ENCODE measurements around the gene EXPH5. TPM values are rescaled to one million over a fixed set of nuclear protein-coding genes. Genes with fewer than 3 reads are reported as not detected.
A peak's percentile ranks its signal among the peaks of the same experiment; 100 is the strongest.

EXPH5 gene
- total RNA-seq, 2 donors from 2014 or later, result 2.3 to 2.9 TPM

DNA sequence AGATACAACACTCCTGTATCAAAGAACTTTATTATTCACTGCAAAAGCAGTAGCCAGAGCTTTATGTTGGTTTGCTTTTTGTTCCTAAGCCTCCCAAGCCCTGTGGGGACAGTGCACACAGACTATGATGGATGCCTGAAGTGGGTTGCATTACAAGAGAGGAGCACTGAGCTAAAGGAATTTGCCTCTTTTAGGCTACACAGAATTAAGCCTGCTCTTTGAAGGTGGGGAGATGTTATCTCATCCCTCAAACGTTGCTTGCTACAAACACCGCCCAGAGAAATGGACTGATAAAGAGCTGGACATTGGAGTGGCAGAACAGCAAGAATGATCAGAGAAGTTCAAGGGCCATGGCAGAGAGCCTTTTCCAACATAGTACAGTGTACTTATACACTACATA, 92.8 kb downstream of the EXPH5 start:
- Histone ChIP-seq H3K36me3 (replicated peaks in 1 of 2; ENCODE audit: insufficient read depth in 1 of 2, low read depth in 2 of 2) (no peaks in the 10 kb centered on the region), H3K9me3 (no peaks in the 10 kb centered on the region)
- TF ChIP-seq, protein P1, sequence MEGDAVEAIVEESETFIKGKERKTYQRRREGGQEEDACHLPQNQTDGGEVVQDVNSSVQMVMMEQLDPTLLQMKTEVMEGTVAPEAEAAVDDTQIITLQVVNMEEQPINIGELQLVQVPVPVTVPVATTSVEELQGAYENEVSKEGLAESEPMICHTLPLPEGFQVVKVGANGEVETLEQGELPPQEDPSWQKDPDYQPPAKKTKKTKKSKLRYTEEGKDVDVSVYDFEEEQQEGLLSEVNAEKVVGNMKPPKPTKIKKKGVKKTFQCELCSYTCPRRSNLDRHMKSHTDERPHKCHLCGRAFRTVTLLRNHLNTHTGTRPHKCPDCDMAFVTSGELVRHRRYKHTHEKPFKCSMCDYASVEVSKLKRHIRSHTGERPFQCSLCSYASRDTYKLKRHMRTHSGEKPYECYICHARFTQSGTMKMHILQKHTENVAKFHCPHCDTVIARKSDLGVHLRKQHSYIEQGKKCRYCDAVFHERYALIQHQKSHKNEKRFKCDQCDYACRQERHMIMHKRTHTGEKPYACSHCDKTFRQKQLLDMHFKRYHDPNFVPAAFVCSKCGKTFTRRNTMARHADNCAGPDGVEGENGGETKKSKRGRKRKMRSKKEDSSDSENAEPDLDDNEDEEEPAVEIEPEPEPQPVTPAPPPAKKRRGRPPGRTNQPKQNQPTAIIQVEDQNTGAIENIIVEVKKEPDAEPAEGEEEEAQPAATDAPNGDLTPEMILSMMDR (IDR thresholded peaks at IDR 0.05), result no peak
- no peak for TF ChIP-seq POLR2A (IDR thresholded peaks at IDR 0.05)

GRCh38 chr11:108500169-108500568, 93.4 kb downstream of the EXPH5 start:
- TF ChIP-seq, protein P1 (IDR thresholded peaks at IDR 0.05), result no peak
- no peak for TF ChIP-seq POLR2A (IDR thresholded peaks at IDR 0.05)
- intact Hi-C loops (cut with DNase I), result no loop called here
- DNase-seq, result no peak
- H3K27ac ChIP-seq, result no peak overlapping the region
- H3K9me3 ChIP-seq, result no peaks in the 10 kb centered on the region
- peaks cover 14% of the 10 kb centered on the region for H3K4me1 ChIP-seq
- H3K36me3 ChIP-seq (replicated peaks in 1 of 2; ENCODE audit: insufficient read depth in 1 of 2, low read depth in 2 of 2), result no peaks in the 10 kb centered on the region
- H3K27me3 ChIP-seq, result no peaks in the 10 kb centered on the region
- H3K4me3 ChIP-seq, result no peak overlapping the region
- no peak for ATAC-seq
- 87 to 91% methylated on average over 4 of the region's 4 CpGs for WGBS, 2 donors

More for the DNA sequence above, 92.8 kb downstream of the EXPH5 start:
- 42 to 52% methylated on average over 2 of the region's 2 CpGs for WGBS, 2 donors
- ATAC-seq (no peak), DNase-seq (no peak)
- Histone ChIP-seq H3K27ac (no peak overlapping the region), H3K4me3 (no peak overlapping the region), H3K4me1 (peaks cover 14% of the 10 kb centered on the region), H3K27me3 (no peaks in the 10 kb centered on the region)
- intact Hi-C loops (cut with DNase I), result no loop called here

GRCh38 chr11:108498816-108499408, 94.7 kb downstream of the EXPH5 start:
- TF ChIP-seq POLR2A (IDR thresholded peaks at IDR 0.05), result no peak
- TF ChIP-seq, protein P1 (IDR thresholded peaks at IDR 0.05), result no peak
- 63 to 72% methylated on average over 29 of the region's 29 CpGs for WGBS, 2 donors
- Histone ChIP-seq H3K4me3 (peak overlapping the region in 1 of 2 donors; percentile 30), H3K27me3 (no peaks in the 10 kb centered on the region), H3K9me3 (no peaks in the 10 kb centered on the region), H3K36me3 (replicated peaks in 1 of 2; ENCODE audit: insufficient read depth in 1 of 2, low read depth in 2 of 2) (no peaks in the 10 kb centered on the region), H3K27ac (peak overlapping the region in 3 of 4 donors; percentile 95 to 97 (median 97)), H3K4me1 (peaks cover 22% of the 10 kb centered on the region)
- ATAC-seq (no peak), DNase-seq (peak in 1 of 4 donors; percentile 20)
- intact Hi-C loops (cut with DNase I), result no loop called here

DNA sequence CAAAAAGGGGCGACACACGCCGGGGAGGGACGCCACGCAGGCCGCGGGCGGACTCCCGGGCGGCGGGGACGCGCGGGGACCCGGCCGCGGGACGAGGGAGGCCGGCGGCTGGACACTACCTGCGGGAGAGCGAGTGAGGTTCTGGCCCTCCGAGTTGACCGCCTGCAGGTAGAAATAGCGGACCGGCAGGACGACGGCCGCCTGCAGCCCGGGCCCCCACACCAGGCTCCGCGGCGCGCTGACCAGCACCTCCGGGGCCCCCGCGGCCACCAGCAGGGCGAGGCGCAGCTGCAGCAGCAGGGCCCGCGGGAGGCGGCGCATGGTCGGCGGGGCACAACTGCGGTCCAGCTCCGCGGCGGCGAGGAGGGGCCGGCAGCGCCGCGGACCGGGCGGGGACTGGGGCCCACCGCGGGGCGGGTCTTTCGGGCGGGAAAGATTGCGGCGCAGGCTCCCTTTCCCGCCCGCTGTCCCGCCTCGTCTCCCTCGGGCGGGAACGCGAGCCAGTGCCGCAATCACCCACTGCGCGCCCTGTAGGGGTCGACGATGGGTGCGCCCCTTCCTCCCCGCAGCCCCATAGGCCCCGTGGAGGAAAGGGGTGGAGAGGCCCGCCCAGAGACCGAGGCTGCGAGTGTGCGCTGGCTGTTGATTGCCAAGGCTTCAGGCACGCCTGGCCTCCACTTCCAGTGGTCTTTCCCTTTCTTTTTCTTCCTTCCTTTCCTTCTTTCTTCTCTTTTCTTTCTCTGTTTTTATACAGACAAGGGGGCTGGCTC, 95.3 kb downstream of the EXPH5 start, which contains the start of gene POGLUT3:
TSS of gene POGLUT3 (minus strand) at position 339 of the 770 bp plus-strand sequence. CDS start at position 321, 18 bp downstream.
- no peaks in the 10 kb centered on the region for H3K9me3 ChIP-seq
- intact Hi-C loops (cut with DNase I), result no loop called here
- ATAC-seq (peak; percentile 68), DNase-seq (peak; percentile 53 to 70 (median 57))
- H3K27me3 ChIP-seq, result no peaks in the 10 kb centered on the region
- peak within 1 kb of the TSS; percentile 24 to 30 for H3K4me3 ChIP-seq
- 0 to 1% methylated on average over 10 to 82 of the region's 84 CpGs for WGBS, 2 donors
- peak in 1 of 3 donors; percentile 7 for TF ChIP-seq POLR2A (IDR thresholded peaks at IDR 0.05)
- TF ChIP-seq, protein P1 (IDR thresholded peaks at IDR 0.05), result peak in 2 of 7 experiments; percentile 11 to 29
- peaks cover 22% of the 10 kb centered on the region for H3K4me1 ChIP-seq
- no peaks in the 10 kb centered on the region for H3K36me3 ChIP-seq (replicated peaks in 1 of 2; ENCODE audit: insufficient read depth in 1 of 2, low read depth in 2 of 2)
- peak within 1 kb of the TSS; percentile 95 to 98 (median 97) for H3K27ac ChIP-seq

All from body of pancreas (tissue), 4 donors.